ENCODE results near the gene CCDC144A. TPM values are rescaled to one million over a fixed set of nuclear protein-coding genes. Genes with fewer than 3 reads are reported as not detected.
"Not testable (repeated sequence)": the region's sequence is repeated elsewhere in the genome, so short reads cannot be mapped to it uniquely, and the experiment has no call there.

Gene CCDC144A
- total RNA-seq, result 10 to 100 TPM in 1 of 2 donors, 1 to 10 TPM in 1; 3.1 to 13.3 TPM

GRCh38 chr17:16689731-16690281 is at the start of gene CCDC144A:
Gene CCDC144A, plus strand, starts transcription at chr17:16690241. Its CDS starts 160 bp downstream, at chr17:16690401.
- H3K27ac Mint-ChIP-seq; H3K4me1 Mint-ChIP-seq (ENCODE audit: low read depth); H3K36me3 Mint-ChIP-seq (ENCODE audit: insufficient read depth in 2 of 2); H3K27me3 Mint-ChIP-seq (ENCODE audit: low read depth); H3K9me3 Mint-ChIP-seq: not testable (repeated sequence)
- ATAC-seq (replicated peaks in 1 of 2), result peak; percentile 84 to 92
- DNase-seq, result peak; percentile 64 to 75
- H3K4me3 Mint-ChIP-seq, result peak within 1 kb of the TSS in 1 of 2 donors; percentile 22

DNA sequence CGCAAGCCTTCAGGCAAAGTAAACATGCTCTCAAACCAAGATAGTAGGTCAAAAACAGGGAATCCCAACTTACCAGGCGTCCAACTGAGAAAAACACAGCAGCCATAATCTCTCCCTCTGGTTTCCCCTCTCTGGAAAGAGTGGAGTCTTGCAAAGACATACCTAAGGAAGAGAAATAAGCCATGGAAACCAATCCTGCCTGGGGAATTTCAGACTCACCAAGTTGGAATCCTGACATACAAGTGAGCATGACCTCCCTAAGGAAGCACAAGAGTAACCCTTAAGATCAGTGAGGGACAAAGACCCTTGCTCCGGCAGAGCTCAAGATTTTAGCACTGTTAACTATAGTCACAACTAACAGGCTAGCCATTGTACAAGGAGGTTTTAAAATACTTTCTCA is 40.5 kb upstream of the CCDC144A start:
- no peaks in the 10 kb centered on the region for H3K9me3 Mint-ChIP-seq
- peaks cover 0 to 6% of the 10 kb centered on the region in 2 donors for H3K36me3 Mint-ChIP-seq (ENCODE audit: insufficient read depth in 2 of 2)

GRCh38 chr17:16652252-16652651 is 37.8 kb upstream of the CCDC144A start:
- Mint-ChIP-seq H3K4me1 (ENCODE audit: low read depth) (peaks cover 11% of the 10 kb centered on the region), H3K4me3 (peak overlapping the region; percentile 31 to 48), H3K27me3 (ENCODE audit: low read depth) (no peaks in the 10 kb centered on the region), H3K36me3 (ENCODE audit: insufficient read depth in 2 of 2) (no peaks in the 10 kb centered on the region), H3K27ac (no peak overlapping the region), H3K9me3 (no peaks in the 10 kb centered on the region)
- DNase-seq (no peak), ATAC-seq (replicated peaks in 1 of 2) (no peak)

More for the DNA sequence above, 40.5 kb upstream of the CCDC144A start:
- DNase-seq, result no peak
- no peak overlapping the region for H3K4me3 Mint-ChIP-seq
- no peak overlapping the region for H3K27ac Mint-ChIP-seq
- no peak for ATAC-seq (replicated peaks in 1 of 2)
- H3K4me1 Mint-ChIP-seq (ENCODE audit: low read depth), result peaks cover 11% of the 10 kb centered on the region
- no peaks in the 10 kb centered on the region for H3K27me3 Mint-ChIP-seq (ENCODE audit: low read depth)

- peaks cover 11% of the 10 kb centered on the region for H3K4me1 Mint-ChIP-seq (ENCODE audit: low read depth)
- no peak for ATAC-seq (replicated peaks in 1 of 2)
- no peaks in the 10 kb centered on the region for H3K27me3 Mint-ChIP-seq (ENCODE audit: low read depth)
- no peaks in the 10 kb centered on the region for H3K36me3 Mint-ChIP-seq (ENCODE audit: insufficient read depth in 2 of 2)
- no peaks in the 10 kb centered on the region for H3K9me3 Mint-ChIP-seq
- H3K4me3 Mint-ChIP-seq, result peak overlapping the region; percentile 82 to 92
- peak overlapping the region; percentile 5 for H3K27ac Mint-ChIP-seq
- DNase-seq, result no peak
Measured at GRCh38 chr17:16652847-16653366, 37.1 kb upstream of the CCDC144A start.

- Mint-ChIP-seq H3K27me3 (ENCODE audit: low read depth) (no peaks in the 10 kb centered on the region), H3K4me3 (peak within 1 kb of the TSS; percentile 82 to 92), H3K4me1 (ENCODE audit: low read depth) (peaks cover 11% of the 10 kb centered on the region), H3K9me3 (no peaks in the 10 kb centered on the region), H3K36me3 (ENCODE audit: insufficient read depth in 2 of 2) (no peaks in the 10 kb centered on the region), H3K27ac (peak within 1 kb of the TSS; percentile 5)
- ATAC-seq (replicated peaks in 1 of 2), result peak; percentile 97 to 98
- DNase-seq, result peak; percentile 90 to 91
Measured at GRCh38 chr17:16653367-16654041, 36.5 kb upstream of the CCDC144A start, which contains the start of gene ZNF624. Gene ZNF624, minus strand, starts transcription at chr17:16653850.

DNA sequence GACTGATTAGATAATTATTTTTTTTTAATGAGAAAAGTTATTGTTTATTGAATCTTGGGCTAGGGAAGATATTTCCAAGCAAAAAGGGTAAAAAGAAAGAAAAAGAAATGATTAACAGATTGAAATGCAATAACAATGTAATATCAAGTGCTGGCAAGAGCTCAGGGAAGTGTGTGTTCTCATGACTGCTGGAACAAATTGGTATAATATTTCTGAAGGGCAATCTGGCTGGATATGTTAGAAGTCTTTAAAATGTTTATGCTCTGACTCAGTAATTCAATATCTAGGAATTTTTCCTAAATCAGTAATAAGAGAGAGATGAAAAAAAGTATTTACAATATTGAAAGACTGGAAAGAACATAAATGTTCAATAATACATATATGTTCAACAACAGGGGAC is 28.8 kb upstream of the CCDC144A start:
- Mint-ChIP-seq H3K36me3 (ENCODE audit: insufficient read depth in 2 of 2) (no peaks in the 10 kb centered on the region), H3K27ac (no peak overlapping the region), H3K27me3 (ENCODE audit: low read depth) (peaks cover 27% of the 10 kb centered on the region), H3K4me1 (ENCODE audit: low read depth) (no peaks in the 10 kb centered on the region), H3K9me3 (peaks cover 0 to 2% of the 10 kb centered on the region in 2 donors), H3K4me3 (no peak overlapping the region)
- ATAC-seq (replicated peaks in 1 of 2), result no peak
- no peak for DNase-seq

- peaks cover 0 to 2% of the 10 kb centered on the region in 2 donors for H3K9me3 Mint-ChIP-seq
- no peak overlapping the region for H3K4me3 Mint-ChIP-seq
- H3K27ac Mint-ChIP-seq, result no peak overlapping the region
- ATAC-seq (replicated peaks in 1 of 2) (no peak), DNase-seq (no peak)
- no peaks in the 10 kb centered on the region for H3K4me1 Mint-ChIP-seq (ENCODE audit: low read depth)
- peaks cover 27% of the 10 kb centered on the region for H3K27me3 Mint-ChIP-seq (ENCODE audit: low read depth)
- H3K36me3 Mint-ChIP-seq (ENCODE audit: insufficient read depth in 2 of 2), result no peaks in the 10 kb centered on the region
Measured at GRCh38 chr17:16662936-16663335, 27.1 kb upstream of the CCDC144A start.

DNA sequence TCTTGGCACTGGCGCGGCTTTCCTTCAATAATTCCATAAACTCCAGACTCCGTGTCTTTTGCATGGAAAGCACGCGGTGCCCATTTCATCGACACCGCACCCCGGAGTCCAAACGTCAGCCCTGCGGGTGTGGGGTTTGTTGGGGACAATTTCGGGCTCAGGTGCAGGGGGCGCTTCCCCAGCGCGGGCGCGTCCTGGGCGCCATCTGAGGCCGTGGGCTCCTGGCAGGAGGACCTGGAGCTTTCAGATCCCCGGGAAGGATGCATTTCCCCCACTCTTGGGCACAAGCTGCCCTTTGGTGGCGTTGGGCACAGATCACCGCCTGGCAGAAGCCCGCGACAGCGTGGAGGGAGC is 23.5 kb upstream of the CCDC144A start:
- peaks cover 27% of the 10 kb centered on the region for H3K27me3 Mint-ChIP-seq (ENCODE audit: low read depth)
- H3K4me3 Mint-ChIP-seq, result peak overlapping the region; percentile 27 to 80
- H3K36me3 Mint-ChIP-seq (ENCODE audit: insufficient read depth in 2 of 2); H3K27ac Mint-ChIP-seq; H3K4me1 Mint-ChIP-seq (ENCODE audit: low read depth); DNase-seq; ATAC-seq (replicated peaks in 1 of 2); H3K9me3 Mint-ChIP-seq: not testable (repeated sequence)

DNA sequence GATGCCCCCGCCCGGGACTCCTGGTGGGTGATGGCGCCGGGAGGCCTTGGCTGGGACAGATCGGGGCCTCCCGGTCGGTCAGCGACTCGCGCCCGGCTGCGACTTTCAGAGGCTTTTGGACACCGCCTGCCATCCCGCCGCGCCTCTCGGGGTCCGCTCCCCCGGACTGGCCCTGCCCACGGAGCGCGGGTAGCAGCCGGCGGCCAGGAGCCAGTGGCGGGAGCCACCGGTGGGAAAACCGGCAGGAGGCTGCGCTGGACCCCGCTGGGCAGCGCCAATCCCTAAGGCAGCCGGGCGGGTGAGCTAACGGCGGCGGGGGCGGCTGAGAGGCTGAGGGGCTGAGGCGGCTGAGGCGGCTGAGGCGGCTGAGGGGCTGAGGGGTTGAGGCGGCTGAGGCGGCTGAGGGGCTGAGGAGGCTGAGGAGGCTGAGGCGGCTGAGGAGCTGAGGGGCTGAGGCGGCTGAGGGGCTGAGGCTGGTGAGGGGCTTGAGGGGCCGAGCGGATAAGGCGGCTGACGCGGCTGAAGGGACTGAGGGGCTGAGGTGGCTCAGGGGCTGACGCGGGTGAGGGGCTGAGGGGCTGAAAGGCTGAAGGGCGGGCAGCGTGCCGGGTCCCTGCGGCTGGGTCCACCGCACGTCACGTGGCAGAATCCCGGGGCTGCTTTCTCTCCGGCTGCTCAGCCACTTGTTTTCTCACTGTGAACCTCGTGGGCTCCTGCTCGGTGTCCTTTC is 23.0 kb upstream of the CCDC144A start:
- not testable (repeated sequence) for H3K27ac Mint-ChIP-seq

DNA sequence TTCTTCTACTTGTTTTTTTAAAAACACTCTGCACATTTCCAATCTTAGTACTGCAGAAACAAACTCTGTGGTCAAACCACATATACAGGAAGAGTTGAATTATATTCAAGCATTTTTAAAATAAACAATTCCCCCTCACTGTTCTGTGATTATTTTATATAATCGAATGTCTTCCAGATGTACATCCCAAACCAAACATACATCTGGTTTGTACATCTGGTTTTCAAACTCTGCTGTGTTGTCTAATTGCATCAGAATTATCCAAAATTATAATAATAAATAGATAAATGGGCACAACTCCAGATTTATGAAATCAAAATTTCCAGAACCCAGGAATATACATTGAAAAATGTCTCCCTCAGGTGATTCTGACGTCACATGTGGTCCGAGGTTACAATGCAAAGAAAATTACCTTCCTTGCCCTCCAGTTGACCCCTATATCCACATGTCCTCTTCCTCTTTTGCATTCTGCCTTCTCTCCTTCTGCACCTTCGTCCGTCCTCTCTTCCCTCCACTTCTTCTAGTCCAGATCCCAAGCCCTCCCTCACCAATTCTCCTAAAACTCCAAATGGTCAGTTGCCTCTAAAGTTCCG is 13.3 kb upstream of the CCDC144A start:
- Mint-ChIP-seq H3K27me3 (ENCODE audit: low read depth) (peaks cover 14% of the 10 kb centered on the region), H3K27ac (no peak overlapping the region), H3K4me3 (no peak overlapping the region), H3K9me3 (no peaks in the 10 kb centered on the region), H3K36me3 (ENCODE audit: insufficient read depth in 2 of 2) (no peaks in the 10 kb centered on the region), H3K4me1 (ENCODE audit: low read depth) (no peaks in the 10 kb centered on the region)
- DNase-seq (no peak), ATAC-seq (replicated peaks in 1 of 2) (no peak)

More for the DNA sequence above, 23.0 kb upstream of the CCDC144A start:
- DNase-seq, result peak; percentile 3 to 16
- not testable (repeated sequence) for H3K4me1 Mint-ChIP-seq (ENCODE audit: low read depth); H3K9me3 Mint-ChIP-seq; H3K36me3 Mint-ChIP-seq (ENCODE audit: insufficient read depth in 2 of 2)
- peak overlapping the region; percentile 79 to 80 for H3K4me3 Mint-ChIP-seq
- peaks cover 27% of the 10 kb centered on the region for H3K27me3 Mint-ChIP-seq (ENCODE audit: low read depth)
- ATAC-seq (replicated peaks in 1 of 2), result peak; percentile 32 to 50

- H3K36me3 Mint-ChIP-seq (ENCODE audit: insufficient read depth in 2 of 2); DNase-seq; H3K27ac Mint-ChIP-seq; ATAC-seq (replicated peaks in 1 of 2); H3K9me3 Mint-ChIP-seq; H3K4me1 Mint-ChIP-seq (ENCODE audit: low read depth): not testable (repeated sequence)
- H3K4me3 Mint-ChIP-seq, result peak overlapping the region in 1 of 2 donors; percentile 59
- peaks cover 31% of the 10 kb centered on the region for H3K27me3 Mint-ChIP-seq (ENCODE audit: low read depth)
Measured at GRCh38 chr17:16683290-16684138, 6.5 kb upstream of the CCDC144A start.

- peaks cover 31% of the 10 kb centered on the region for H3K27me3 Mint-ChIP-seq (ENCODE audit: low read depth)
- H3K36me3 Mint-ChIP-seq (ENCODE audit: insufficient read depth in 2 of 2); H3K4me3 Mint-ChIP-seq; H3K4me1 Mint-ChIP-seq (ENCODE audit: low read depth); ATAC-seq (replicated peaks in 1 of 2); H3K9me3 Mint-ChIP-seq; H3K27ac Mint-ChIP-seq; DNase-seq: not testable (repeated sequence)
Measured at GRCh38 chr17:16686019-16686418, 4.0 kb upstream of the CCDC144A start.
